Activated CD4-positive, CD25-positive, alpha-beta regulatory T cell (primary cell): ENCODE results near the gene YPEL1.
"Not testable (repeated sequence)": the region's sequence is repeated elsewhere in the genome, so short reads cannot be mapped to it uniquely, and the experiment has no call there.

Experiments
- DNase-seq, 4 experiments: peaks; one replicate each; lab custom pipeline; 2025; lab: John Stamatoyannopoulos, UW

The YPEL1 gene

DNA sequence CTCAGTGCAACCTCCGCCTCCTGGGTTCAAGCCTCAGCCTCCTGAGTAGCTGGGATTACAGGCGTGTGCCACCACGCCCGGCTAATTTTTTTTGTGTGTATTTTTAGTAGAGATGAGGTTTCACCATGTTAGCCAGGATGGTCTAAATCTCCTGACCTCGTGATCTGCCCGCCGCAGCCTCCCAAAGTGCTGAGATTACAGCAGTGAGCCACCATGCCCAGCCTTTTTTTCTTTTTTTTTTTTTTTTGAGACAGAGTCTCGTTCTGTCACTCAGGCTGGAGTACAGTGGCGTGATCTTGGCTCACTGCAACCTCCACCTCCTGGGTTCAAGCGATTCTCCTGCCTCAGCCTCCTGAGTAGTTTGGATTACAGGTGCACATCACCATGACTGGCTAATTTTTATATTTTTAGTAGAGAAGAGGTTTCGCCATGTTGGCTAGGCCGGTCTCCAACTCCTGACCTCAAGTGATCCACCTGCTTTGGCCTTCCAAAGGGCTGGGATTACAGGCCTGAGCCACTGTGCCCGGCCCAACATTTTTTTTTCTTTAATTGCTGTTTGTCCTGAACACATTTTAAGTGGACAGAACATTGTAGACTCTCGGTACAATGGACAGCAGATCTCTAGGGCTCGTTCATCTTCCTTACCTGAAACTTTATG, 14.3 kb downstream of the YPEL1 start:
- not testable (repeated sequence) for DNase-seq

DNA sequence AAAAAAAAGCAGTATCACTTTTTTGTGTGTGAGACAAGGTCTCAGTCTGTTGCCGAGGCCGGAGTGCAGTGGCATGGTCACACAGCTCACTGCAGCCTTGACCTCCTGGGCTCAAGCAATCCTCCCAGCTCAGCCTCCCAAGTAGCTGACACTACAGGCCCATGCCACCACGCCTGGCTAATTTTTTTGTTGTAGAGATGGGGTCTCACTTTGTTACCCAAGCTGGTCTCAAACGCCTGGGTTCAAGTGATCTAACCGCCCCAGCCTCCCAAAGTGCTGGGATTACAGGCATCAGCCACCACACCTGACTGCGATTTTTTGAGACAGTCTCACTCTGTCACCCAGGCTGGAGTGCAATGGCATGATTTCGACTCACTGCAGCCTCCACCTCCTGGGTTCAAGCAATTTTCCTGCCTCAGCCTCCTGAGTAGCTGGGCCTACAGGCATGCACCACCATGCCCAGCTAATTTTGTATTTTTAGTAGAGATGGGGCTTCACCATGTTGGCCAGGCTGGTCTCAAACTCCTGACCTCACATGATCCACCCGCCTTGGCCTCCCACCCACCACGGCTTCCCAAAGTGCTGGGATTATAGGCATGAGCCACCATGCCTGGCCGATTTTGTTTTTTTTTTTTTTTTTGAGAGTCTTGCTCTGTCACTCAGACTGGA, 15.3 kb downstream of the YPEL1 start:
- DNase-seq, result not testable (repeated sequence)

DNA sequence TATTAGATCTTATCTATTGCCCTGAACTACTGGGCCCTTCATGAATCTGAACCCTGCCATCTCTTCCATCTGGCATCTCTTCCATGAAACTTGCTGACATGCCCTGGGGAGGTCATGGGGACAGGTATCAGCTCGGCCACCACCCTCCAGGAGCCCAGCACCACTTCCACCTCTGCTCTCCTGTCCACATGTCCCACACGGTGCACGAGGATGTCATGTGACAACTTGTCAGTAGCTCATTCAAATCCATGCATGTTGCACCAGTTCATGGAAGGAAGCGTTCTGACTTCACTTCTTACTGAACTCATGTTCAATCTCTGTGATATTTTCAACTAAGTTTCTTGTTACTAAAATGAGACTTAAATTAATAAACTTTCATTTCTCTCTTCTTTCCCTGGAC, 16.6 kb downstream of the YPEL1 start:
- DNase-seq, result no peak

DNA sequence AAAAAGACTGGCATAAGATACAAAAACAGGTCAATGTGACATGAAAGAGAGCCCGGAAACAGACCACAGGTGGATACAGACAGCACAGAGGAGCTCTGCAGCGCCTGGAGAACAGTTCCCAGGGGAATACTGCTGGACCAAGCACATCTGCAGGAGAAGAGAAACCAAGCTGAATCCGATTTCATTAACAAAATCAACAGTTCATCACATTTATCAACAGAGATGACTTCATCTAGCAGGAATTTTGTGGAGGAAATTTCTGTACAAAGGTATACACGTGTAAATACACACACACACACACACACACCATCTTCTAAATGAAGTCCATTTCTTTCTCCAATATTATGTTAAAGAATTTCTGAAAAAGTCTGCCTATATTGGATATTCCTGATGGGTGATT, 17.1 kb downstream of the YPEL1 start:
- no peak for DNase-seq

DNA sequence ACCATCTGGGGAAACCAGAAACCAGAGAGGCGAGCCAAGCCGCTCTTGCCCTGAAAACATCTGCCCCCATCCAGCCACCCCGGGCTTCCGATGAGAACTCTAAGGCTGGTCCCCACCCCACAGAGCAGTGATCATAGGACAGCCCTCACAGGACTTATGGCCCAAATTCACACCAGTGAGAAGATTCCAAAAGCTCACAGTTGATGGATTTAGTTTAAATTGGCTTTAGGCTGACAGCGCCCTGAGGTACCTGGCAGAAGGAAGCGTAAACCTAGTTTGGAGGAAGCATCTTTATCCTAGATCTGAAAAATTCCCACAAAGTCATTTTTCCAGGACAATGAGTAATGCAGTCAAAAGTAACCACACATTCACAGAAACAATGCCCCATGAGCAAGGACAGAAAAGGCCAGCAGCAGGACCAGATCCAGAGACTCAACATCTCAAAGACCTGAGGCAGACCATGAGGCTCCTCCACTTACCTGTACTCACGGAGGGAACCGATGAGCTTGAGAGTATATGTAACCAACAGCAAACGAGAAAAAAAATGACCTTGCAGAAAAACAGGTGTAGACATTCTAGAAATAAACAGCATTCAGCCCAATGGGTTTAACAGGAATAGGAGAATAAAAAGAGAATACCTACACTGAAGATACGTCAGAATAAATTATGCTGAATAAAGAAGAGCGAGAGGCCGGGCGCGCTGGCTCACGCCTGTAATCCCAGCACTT, 19.0 kb downstream of the YPEL1 start:
- not testable (repeated sequence) for DNase-seq

DNA sequence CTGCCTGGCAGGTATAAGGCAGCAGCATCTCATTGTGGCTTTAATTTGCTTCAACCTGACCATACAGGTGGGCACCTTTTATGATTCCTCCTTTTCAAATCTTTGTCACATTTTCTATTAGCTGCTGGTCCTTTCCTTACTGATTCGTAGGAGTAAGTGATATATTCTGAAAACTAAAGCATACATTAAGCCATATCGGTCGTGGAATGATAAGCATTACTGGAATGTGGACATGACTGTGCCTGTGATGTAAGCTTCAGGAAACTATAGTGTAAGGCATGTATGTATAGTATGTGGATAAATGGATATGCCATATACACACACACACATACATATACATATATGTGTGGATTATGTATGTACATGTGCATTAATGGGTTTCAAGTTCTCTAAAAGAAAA, 20.8 kb downstream of the YPEL1 start:
- DNase-seq, result no peak

DNA sequence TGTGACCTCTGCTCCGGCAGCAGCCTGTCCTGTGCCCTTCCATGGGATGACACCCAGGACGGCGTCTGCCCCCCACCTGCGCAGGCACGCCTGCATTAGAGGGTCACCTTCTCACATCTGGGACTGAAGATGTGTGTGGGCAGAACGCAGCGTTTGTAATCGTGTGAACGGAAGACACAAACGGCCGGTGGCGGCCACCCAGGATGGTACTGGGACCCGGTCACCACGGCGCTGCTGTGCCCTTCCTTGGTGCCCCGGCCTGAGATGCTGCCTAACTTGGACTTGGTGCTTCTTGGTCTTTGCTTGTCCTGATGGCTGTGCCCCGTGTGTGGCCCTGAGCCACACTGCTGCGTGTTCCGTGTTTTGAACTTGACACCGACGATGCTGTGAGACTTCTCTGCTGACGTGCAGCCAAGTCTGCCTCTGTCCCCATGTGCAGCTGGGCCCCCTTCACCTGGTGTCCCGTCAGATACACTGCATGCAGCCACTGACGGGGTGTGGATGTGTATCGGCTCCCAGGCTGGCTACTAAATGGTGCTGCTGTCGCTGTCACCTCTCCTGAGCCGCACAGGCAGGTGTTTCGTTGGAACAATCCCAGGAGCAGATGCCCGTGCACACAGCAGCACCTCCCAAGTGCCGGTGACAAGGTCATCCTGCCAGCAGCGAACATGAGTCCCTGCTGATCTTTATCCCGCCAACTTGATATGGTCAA, 21.4 kb downstream of the YPEL1 start:
- DNase-seq, result no peak

DNA sequence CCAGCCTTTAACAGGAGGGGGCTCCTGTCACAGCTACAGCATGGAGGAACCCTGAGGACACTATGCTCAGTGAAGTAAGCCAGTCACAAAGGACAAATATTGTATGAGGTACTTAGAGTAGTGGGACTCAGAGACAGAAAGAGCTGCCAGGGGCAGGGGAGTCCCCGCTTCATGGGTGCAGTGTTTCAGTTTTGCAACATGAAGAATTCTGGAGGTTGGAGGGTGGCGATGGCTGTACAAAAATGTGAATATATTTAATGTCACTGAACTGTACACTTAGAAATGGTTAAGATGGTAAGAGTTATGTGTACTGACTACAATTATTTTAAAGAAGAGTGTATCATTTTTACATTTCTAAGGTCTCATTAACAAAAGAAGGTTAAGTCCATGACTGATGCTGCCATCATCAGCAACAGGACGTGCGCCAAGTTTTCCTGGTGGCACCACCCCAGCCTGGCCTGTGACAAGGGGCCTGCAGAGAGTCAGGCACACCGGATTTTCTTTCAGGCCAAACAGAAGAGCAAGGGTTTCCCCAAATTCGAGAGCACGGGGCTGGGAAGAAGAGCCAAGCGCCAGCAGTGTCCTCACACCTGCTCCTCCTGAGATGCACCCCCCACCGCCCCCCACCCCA, 22.1 kb downstream of the YPEL1 start:
- no peak for DNase-seq

DNA sequence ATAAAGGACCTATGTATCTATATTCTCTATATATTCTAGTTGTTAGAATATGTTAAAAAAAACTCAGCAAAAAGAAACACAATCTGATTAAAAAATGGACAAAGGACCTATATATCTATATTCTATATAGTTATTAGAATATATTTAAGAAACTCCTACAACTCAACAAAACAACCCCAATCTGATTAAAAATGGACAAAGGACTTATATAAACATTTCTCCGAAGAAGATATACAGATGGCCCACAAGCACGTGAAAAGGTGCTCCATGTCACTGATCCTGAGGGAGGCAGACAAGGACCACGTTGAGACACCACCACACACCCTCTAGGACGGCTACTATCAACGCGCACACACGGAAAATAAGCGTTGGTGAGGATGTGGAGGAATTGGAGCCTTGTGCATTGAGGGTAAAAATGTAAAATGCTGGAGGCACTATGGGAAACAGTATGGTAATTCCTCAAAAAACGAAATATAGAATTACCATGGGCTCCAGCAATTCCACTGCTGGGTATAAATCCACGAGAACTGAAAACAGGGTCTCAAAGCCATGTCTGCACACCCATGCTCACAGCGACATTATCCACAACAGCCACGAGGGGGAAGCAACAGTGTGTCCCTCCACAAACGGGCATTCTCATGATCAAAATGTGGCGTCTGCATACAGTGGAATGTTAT, 22.7 kb downstream of the YPEL1 start:
- DNase-seq, result peak; percentile 8 to 27 (median 14)

DNA sequence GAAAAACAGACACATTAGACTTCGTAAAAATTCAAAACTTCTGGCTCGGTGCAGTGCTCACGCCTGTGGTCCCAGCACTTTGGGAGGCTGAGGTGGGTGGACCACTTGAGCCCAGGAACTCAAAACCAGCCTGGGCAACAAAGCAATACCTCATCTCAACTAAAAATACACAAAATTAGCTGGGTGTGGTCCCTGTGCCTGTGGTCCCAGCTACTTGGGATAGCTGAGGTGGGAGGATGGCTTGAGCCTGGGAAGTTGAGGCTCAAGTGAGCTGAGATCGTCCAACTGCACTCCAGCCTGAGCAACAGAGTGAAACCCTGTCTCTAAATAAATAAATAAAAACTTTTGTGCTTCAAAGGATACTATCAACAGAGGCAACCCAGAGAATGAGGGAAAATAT, 23.7 kb downstream of the YPEL1 start:
- no peak for DNase-seq

DNA sequence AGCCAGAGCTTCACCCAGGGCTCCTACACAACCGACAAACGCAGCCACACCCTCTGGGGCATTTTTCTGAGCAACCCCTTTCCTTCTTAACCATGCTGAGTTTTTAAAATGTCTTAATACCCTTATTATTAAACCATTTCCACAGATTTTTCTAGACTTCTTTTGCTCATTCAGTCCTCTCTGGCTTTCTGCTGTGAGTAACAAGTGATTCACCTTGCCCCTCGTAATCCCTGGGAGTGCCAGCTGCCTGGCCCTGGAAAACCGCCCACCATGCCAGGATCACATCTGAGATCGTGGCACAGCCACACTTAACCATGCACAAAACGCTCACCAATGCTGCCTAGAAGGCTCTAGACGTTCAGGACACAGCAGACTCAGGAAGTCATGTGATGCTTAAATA, 25.4 kb downstream of the YPEL1 start:
- DNase-seq, result no peak

DNA sequence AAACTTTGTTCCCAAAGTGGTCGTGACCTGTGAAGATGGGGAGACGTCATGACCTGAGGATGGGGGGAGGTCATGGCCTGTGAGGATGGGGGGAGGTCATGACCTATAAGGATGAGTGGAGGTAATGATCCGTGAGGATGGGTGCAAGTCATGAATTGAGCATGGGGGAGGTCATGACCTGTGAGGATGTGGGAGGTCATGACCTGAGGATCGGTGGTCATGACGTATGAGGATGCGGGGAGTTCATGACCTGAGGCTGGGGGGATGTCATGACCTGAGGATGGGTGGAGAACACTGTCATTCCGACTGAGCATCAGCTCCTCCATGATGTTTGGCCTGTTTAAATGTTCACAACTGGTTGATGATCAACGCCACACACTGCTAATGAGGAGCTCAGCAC, 25.9 kb downstream of the YPEL1 start:
- DNase-seq, result no peak

DNA sequence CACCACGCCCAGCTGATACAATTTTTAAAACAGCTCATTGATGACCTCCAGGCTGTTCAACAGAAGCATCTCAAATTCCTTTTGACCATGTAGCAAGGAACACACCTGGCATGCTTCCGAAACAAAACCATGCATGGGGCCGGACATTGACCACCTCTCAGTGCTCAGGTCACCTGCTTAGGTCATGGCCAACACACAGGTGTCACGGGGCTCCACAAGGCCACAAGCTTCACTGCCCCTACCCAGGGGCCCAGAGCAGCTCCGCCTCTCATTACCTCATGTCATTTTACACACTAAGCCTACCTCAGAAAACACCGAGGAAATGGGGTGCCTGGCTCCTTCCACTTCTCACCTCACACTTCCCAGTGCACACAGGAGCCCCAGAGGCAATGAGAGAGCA, 26.6 kb downstream of the YPEL1 start:
- no peak for DNase-seq

DNA sequence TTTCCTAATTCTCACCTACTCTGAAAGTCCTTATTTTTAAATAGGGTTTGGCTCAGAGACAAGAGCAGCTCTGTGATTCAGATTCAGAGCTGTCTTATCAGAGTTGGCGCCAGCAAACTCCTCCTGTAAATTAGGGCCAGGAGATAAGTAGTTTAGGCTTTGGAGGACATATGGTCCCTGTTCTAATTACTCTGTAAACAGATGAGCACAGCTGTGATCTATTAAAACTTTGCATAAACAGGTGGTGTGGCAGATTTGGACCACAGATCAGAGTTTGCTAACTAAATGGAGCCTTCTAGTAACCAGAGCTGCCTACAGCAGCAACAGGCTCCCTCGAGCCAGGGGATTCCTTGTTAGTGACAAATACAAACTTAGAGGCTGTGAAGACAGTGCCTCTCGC, 27.9 kb downstream of the YPEL1 start:
- no peak for DNase-seq

DNA sequence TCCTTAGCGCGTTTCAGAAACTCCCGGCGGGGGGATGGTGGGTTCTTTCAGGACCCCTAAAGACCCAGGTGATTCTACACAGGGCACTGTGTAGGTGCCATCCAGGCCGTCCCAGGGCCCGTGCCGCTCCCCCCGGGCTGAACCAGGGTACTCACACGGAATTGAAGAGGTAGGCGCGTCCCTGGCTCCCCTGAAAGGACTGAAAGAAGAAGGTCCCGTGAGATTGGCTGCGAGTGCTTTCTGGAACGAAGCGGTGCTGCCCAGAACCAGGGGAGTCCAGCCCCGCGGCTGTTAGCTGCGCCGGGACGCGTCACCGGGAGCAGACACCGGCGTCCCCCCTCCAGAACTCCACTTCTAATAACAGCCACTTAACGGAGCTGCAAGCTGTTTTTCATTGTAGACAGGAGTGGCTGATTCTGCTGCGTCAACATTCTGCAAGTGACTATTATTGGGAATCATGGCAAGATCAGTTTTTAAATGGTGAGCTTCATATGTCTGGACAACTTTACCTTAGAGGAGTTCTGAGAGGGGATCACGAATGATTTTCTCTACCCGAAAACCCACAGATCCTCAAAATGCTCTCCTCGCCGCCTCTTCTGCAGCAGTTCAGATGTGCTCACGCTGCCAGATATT, 31.8 kb downstream of the YPEL1 start:
- DNase-seq, result no peak

DNA sequence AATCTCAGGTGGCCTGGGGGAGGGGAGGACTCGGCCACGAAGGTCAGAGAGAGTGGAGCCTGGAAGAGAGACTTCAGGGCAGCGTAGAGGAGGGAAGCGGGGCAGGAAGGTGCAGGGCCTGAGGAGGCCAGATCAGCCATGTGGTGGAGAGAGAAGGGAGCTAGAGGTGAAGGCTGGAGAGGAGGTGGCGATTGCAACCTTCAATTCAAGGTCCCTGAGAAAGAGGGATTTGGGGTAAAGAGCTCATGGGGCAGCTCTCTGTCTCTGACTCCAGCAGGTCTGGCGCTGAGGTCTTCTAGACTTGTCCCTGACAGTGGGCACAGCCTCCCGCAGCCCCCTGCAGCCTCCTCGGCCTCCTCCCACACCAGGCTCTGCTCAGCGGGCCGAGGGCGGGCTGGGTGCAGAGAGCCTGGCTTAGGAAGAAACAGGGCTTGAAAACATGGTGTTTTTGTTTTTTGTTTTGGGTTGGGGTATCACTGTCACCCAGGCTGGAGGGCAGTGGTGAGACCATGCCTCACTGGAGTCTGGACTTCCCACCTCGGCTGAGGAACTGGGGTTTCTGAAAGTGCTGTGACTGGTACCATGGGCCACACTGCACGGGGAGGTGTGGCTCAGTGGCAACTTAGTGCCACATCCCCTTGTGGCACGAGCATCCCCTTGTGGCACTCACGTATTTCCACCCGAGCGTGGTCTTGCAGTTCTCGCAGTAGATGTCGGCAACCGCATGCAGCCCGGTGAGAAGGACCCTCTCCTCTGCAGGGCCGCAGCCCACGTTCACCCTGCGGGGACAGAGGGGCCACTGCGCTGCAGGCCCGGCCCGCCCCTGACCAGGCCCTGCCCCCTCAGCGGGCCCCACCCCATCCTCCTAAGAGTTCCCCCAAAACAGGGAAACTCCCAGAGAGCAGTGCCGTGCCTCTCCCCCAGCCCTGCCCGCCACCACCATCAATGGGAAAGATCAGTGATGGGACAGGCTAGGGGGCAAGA, 32.6 kb downstream of the YPEL1 start:
- no peak for DNase-seq

DNA sequence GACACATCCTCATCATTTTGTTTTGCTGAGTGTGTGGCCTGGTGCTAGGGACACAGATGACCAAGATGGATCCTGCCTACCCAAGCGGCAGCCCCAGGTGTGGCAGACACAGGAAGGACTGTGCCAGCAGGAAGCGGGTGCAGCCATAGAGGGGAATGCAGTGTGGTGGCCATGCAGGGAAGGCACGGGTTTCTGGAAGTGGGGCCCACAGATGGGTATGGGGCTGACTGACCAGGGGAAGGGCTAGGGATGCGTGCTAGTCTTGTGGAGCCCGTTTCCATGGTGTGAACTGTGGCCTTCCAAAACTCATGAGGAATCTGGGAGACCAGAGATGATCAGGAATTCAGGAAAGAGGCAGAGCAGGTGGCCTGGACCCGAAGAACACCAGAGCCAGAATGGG, 33.5 kb downstream of the YPEL1 start:
- DNase-seq, result no peak

DNA sequence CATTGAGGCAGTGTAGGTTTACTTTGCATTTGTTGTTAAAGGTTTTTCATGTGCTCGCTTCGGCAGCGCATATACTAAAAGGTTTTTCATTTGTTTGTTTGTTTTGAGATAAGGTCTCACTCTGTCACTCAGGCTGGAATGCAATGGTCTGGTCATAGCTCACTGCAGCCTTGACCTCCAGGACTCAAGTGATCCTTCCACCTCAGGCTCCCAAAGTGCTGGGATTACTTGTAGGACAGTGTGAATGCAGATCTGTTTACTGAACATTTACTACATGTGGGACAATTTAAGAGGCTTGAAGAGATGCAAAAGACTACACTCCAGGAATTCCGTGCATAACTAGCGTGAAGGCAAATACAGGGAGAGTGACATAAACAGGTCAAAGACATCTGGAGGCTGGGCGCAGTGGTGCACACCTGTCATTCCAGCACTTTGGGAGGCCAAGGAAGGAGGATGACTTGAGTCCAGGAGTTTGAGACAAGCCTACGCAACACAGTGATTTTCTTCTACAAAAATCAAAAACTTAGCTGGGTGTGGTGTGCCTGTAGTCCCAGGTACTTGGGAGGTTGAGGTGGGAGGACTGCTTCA, 34.1 kb downstream of the YPEL1 start:
- no peak for DNase-seq

DNA sequence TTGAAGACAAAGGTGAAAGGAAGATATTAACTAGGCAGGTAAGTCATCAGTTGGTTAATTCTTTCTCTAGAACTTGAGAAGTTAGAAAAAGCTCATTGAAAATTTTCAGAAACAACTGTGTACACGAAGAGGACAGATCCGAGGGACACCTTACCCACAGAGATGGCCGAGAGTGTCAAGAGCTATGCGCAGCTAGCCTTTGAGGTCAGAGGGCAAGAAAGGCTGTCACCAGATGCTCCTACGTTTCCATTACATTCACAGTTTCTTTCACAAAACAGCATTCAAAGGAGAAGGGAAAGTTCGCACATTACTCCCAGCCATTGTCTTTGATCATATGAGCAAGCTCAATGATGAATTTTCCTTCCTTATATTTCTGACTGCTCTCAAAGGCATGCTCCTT, 34.8 kb downstream of the YPEL1 start:
- DNase-seq, result no peak

DNA sequence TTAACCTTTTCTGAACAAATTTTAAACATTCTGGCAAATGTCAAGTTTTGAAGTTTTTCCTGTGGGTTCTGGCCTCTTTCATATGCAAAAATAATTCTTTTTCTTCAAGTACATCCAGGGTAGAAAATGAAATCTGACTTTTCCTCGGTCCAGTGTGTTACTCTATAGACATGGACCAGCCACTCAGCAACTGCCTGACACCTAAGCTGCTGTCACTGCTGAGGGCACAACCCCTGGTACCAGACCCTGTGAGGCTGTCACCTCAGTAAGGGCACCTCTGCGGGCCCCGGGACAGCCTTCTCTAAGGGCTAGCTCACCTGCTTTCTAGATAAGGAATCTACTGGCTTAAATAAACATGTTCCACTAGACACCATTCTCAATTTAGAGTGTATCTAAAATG, 36.0 kb downstream of the YPEL1 start:
- DNase-seq, result no peak
